HEK293T (cell line): ENCODE results near the gene CDC42BPG.

Source experiments
- CTCF ChIA-PET: fragments of 350-600 bp; formaldehyde crosslinking; extraction: SDS; loops from one replicate; lab custom pipeline; 2021; ENCODE audit warnings: antibody characterized with exemption, inconsistent platforms; lab: Yijun Ruan, JAX
- POLR2A ChIA-PET: fragments of 350-600 bp; formaldehyde crosslinking; extraction: SDS; loops from one replicate; lab custom pipeline; 2020; ENCODE audit warnings: antibody characterized with exemption, inconsistent platforms; lab: Yijun Ruan, JAX
- DNase-seq: peaks from one replicate; pipeline ENCODE4 v3.0.0; 2012; ENCODE audit warnings: mixed read lengths; ENCODE audit errors: extremely low spot score
- ARNT ChIP-seq: fragments of 450-650 bp; IDR thresholded peaks from 2 replicates; pipeline ENCODE4 v1.6.1; 2017; ENCODE audit warnings: mild to moderate bottlenecking
- BHLHE40 ChIP-seq: fragments of 450-650 bp; IDR thresholded peaks from 2 replicates; pipeline ENCODE4 v1.6.1; 2016; ENCODE audit warnings: mild to moderate bottlenecking, moderate library complexity, borderline replicate concordance
- CTBP1 ChIP-seq: fragments of 450-650 bp; IDR thresholded peaks from 2 replicates; pipeline ENCODE4 v1.6.1; 2016; ENCODE audit warnings: borderline replicate concordance
- ELF4 ChIP-seq: fragments of 450-650 bp; IDR thresholded peaks from 2 replicates; pipeline ENCODE4 v1.6.1; 2017; ENCODE audit warnings: antibody characterized with exemption
- FOXA1 ChIP-seq: fragments of 450-650 bp; IDR thresholded peaks from 2 replicates; pipeline ENCODE4 v1.6.1; 2016; ENCODE audit warnings: mild to moderate bottlenecking
- FOXK2 ChIP-seq: fragments of 450-650 bp; IDR thresholded peaks from 2 replicates; pipeline ENCODE4 v1.6.1; 2016; ENCODE audit warnings: mild to moderate bottlenecking
- FOXM1 ChIP-seq: fragments of 450-650 bp; IDR thresholded peaks from 2 replicates; pipeline ENCODE4 v1.6.1; 2017; ENCODE audit warnings: mild to moderate bottlenecking, borderline replicate concordance
- HDGF ChIP-seq: fragments of 450-650 bp; IDR thresholded peaks from 2 replicates; pipeline ENCODE4 v1.6.1; 2017; ENCODE audit warnings: antibody characterized with exemption, borderline replicate concordance
- L3MBTL2 ChIP-seq: fragments of 450-650 bp; conservative IDR thresholded peaks from 2 replicates; pipeline ENCODE4 v1.6.1; 2016; ENCODE audit warnings: mild to moderate bottlenecking
- LEF1 ChIP-seq: fragments of 450-650 bp; IDR thresholded peaks from 2 replicates; pipeline ENCODE4 v1.6.1; 2017; ENCODE audit warnings: mild to moderate bottlenecking, borderline replicate concordance
- NFRKB ChIP-seq: fragments of 450-650 bp; IDR thresholded peaks from 2 replicates; pipeline ENCODE4 v1.6.1; 2016; ENCODE audit warnings: mild to moderate bottlenecking, moderate library complexity
- PKNOX1 ChIP-seq: fragments of 450-650 bp; IDR thresholded peaks from 2 replicates; pipeline ENCODE4 v1.6.1; 2016
- SP1 ChIP-seq: fragments of 450-650 bp; IDR thresholded peaks from 2 replicates; pipeline ENCODE4 v1.6.1; 2017
- SUZ12 ChIP-seq: fragments of 450-650 bp; IDR thresholded peaks from 2 replicates; pipeline ENCODE4 v1.6.1; 2016; ENCODE audit warnings: mild to moderate bottlenecking
- TARDBP ChIP-seq: fragments of 450-650 bp; IDR thresholded peaks from 2 replicates; pipeline ENCODE4 v1.6.1; 2016
- ZNF384 ChIP-seq: fragments of 450-650 bp; IDR thresholded peaks from 2 replicates; pipeline ENCODE4 v1.6.1; 2016

The CDC42BPG gene

GRCh38 chr11:64839335-64839734 is 5.1 kb downstream of the CDC42BPG start:
- DNase-seq: no peak
- TF ChIP-seq FOXA1 (no peak), TARDBP (no peak), ARNT (no peak), HDGF (no peak), NFRKB (no peak), SUZ12 (no peak), LEF1 (no peak), L3MBTL2 (no peak), BHLHE40 (no peak), SP1 (no peak), CTBP1 (no peak)
- CTCF ChIA-PET: no interaction called here
- POLR2A ChIA-PET: no interaction called here

- POLR2A ChIA-PET: no interaction called here
- CTCF ChIA-PET: no interaction called here
- TF ChIP-seq FOXM1 (no peak), ELF4 (no peak)
- no peak for DNase-seq
Observed at GRCh38 chr11:64838600-64839334, 5.7 kb downstream of the CDC42BPG start.

- DNase-seq: no peak
- TF ChIP-seq BHLHE40: no peak
- CTCF ChIA-PET: no interaction called here
- POLR2A ChIA-PET: no interaction called here
Observed at GRCh38 chr11:64837887-64838351, 6.5 kb downstream of the CDC42BPG start.

GRCh38 chr11:64836448-64837072 is 7.9 kb downstream of the CDC42BPG start:
- TF ChIP-seq FOXM1 (no peak), NFRKB (no peak), ARNT (no peak), CTBP1 (no peak)
- DNase-seq: no peak
- ChIA-PET CTCF (no interaction called here), POLR2A (interaction anchor here (1.0 kb wide), 1 partner anchor 58 kb away, joined by 4 read pairs; the partner anchor contains the start of gene SF1)

GRCh38 chr11:64835616-64836447 is 8.6 kb downstream of the CDC42BPG start:
- CTCF ChIA-PET: no interaction called here
- DNase-seq: no peak
- POLR2A ChIA-PET: interaction anchor here (1.0 kb wide), 1 partner anchor 57 kb away, joined by 4 read pairs; the partner anchor contains the start of gene SF1
- TF ChIP-seq LEF1 (no peak), ZNF384 (no peak), L3MBTL2 (no peak), NFRKB (no peak), PKNOX1 (no peak), SP1 (no peak), HDGF (no peak), SUZ12 (no peak), ELF4 (no peak), TARDBP (no peak), FOXM1 (no peak), ARNT (no peak), BHLHE40 (no peak), FOXA1 (no peak), CTBP1 (no peak), FOXK2 (no peak)

- TF ChIP-seq TARDBP (no peak), FOXK2 (no peak), SP1 (no peak), FOXM1 (no peak), FOXA1 (no peak), LEF1 (no peak), ZNF384 (no peak), ARNT (no peak), BHLHE40 (no peak), NFRKB (no peak), CTBP1 (no peak), HDGF (no peak), ELF4 (no peak), L3MBTL2 (no peak), PKNOX1 (no peak), SUZ12 (no peak)
- DNase-seq: no peak
- ChIA-PET POLR2A (interaction anchor here (1.2 kb wide), 1 partner anchor 56 kb away, joined by 3 read pairs; no protein-coding TSS in a partner anchor), CTCF (interaction anchor here (1.0 to 1.3 kb wide), 2 partner anchors 9 kb away, joined by 3 read pairs; partner anchors contain the start of gene CDC42BPG)
Observed at GRCh38 chr11:64834723-64835615, 9.5 kb downstream of the CDC42BPG start.
